Uterus (tissue), 2 donors: ENCODE results near the gene RIPOR3.

Source experiments
- POLR2A ChIP-seq, 2 donors: fragments of 450-650 bp; IDR thresholded peaks; one replicate each; pipeline ENCODE4 v1.6.1; 2016; ENCODE audit warnings: antibody characterized with exemption in 2 of 2, mild to moderate bottlenecking in 1 of 2, moderate library complexity in 1 of 2
- TF ChIP-seq, protein P1 (sequence below), 4 experiments: fragments of 200-600 bp in 2 of 4; fragments of 450-650 bp in 2 of 4; sonication (generic) in 2 of 4; IDR thresholded peaks; one replicate each; pipeline ENCODE4 v1.5.1; 2016 to 2019; ENCODE audit warnings: antibody characterized with exemption in 4 of 4, mild to moderate bottlenecking in 2 of 4, moderate library complexity in 1 of 4

- TF ChIP-seq, protein P1, sequence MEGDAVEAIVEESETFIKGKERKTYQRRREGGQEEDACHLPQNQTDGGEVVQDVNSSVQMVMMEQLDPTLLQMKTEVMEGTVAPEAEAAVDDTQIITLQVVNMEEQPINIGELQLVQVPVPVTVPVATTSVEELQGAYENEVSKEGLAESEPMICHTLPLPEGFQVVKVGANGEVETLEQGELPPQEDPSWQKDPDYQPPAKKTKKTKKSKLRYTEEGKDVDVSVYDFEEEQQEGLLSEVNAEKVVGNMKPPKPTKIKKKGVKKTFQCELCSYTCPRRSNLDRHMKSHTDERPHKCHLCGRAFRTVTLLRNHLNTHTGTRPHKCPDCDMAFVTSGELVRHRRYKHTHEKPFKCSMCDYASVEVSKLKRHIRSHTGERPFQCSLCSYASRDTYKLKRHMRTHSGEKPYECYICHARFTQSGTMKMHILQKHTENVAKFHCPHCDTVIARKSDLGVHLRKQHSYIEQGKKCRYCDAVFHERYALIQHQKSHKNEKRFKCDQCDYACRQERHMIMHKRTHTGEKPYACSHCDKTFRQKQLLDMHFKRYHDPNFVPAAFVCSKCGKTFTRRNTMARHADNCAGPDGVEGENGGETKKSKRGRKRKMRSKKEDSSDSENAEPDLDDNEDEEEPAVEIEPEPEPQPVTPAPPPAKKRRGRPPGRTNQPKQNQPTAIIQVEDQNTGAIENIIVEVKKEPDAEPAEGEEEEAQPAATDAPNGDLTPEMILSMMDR (IDR thresholded peaks at IDR 0.05): no peak
- TF ChIP-seq POLR2A (IDR thresholded peaks at IDR 0.05): no peak
Observed at GRCh38 chr20:50541606-50542041, 149.7 kb downstream of the RIPOR3 start.
